Colonic mucosa (tissue), 4 donors: ENCODE measurements around the gene COLQ. TPM values are rescaled to one million over a fixed set of nuclear protein-coding genes. Genes with fewer than 3 reads are reported as not detected.

ENCODE experiments used
- DNase-seq: peaks from one replicate; pipeline ENCODE4 v3.0.0-alpha.2; 2020
- H3K27ac ChIP-seq: fragments of 200-600 bp; one replicate; pipeline ENCODE4 v1.8.0; 2021
- H3K27me3 ChIP-seq: fragments of 200-600 bp; one replicate; pipeline ENCODE4 v1.8.0; 2021
- H3K36me3 ChIP-seq: fragments of 200-600 bp; one replicate; pipeline ENCODE4 v1.8.0; 2021
- H3K4me1 ChIP-seq: fragments of 200-600 bp; one replicate; pipeline ENCODE4 v1.8.0; 2021; ENCODE audit warnings: mild to moderate bottlenecking
- H3K4me3 ChIP-seq: fragments of 200-600 bp; one replicate; pipeline ENCODE4 v1.8.0; 2021
- H3K9ac ChIP-seq, 2 donors: one replicate each; pipeline ENCODE4 v1.7.0; 2013; ENCODE audit warnings: control low read depth in 2 of 2, low read depth in 2 of 2, low read length in 2 of 2
- H3K9me3 ChIP-seq: fragments of 200-600 bp; one replicate; pipeline ENCODE4 v1.8.0; 2021
- intact Hi-C: fragments of 100-400 bp; cut with DNase I; formaldehyde crosslinking; loops from one replicate; pipeline ENCODE4 v1.14.1; 2022
- total RNA-seq, 2 donors: library from RNA; stranded (reverse); fragmentation: NEBNext Ultra II Directional in 1 of 2; extraction: Animal tissue kit (Norgen Biotek cat#: 25700) in 1 of 2; gene quantifications; one replicate each; pipeline ENCODE4 v1.2.1, GENCODE V29; 2021
- TF ChIP-seq, protein P1 (sequence below): fragments of 200-600 bp; IDR thresholded peaks from one replicate; pipeline ENCODE4 v1.8.0; 2022; ENCODE audit warnings: antibody characterized with exemption, mild to moderate bottlenecking
- donor health status: healthy.
- donor health status: DM: no; HTN: no; CAD: no.
- donor health status: DM: no; HTN: no; CAD: no.

COLQ gene
- total RNA-seq, 2 donors from 2014 or later, result 0.79 to 0.85 TPM

- no peak for DNase-seq
Measured at GRCh38 chr3:15556512-15556911, 35.0 kb upstream of the COLQ start.

DNA sequence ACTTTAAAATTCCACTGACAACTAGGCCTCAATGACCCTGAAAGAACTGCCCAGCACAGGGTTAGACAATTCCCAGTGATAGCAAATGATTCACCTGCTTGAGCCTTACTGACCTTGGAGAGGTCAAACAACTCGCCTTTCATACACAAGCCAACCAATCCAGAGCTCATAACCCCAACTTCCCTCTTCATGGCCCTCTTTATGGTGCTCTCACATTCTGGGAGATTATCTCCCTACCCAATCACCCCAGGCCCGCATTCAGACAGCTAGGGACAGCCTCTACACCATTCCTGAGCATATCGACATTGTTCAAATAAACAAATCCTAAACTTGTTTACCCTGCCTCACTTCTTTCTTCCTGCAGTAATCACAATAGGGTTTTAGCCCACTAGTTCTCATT is 32.2 kb upstream of the COLQ start:
- no peak for DNase-seq
- no peaks in the 10 kb centered on the region for H3K36me3 ChIP-seq
- H3K4me3 ChIP-seq, result no peak overlapping the region
- peaks cover 3% of the 10 kb centered on the region for H3K4me1 ChIP-seq
- H3K9me3 ChIP-seq, result no peaks in the 10 kb centered on the region
- TF ChIP-seq, protein P1, sequence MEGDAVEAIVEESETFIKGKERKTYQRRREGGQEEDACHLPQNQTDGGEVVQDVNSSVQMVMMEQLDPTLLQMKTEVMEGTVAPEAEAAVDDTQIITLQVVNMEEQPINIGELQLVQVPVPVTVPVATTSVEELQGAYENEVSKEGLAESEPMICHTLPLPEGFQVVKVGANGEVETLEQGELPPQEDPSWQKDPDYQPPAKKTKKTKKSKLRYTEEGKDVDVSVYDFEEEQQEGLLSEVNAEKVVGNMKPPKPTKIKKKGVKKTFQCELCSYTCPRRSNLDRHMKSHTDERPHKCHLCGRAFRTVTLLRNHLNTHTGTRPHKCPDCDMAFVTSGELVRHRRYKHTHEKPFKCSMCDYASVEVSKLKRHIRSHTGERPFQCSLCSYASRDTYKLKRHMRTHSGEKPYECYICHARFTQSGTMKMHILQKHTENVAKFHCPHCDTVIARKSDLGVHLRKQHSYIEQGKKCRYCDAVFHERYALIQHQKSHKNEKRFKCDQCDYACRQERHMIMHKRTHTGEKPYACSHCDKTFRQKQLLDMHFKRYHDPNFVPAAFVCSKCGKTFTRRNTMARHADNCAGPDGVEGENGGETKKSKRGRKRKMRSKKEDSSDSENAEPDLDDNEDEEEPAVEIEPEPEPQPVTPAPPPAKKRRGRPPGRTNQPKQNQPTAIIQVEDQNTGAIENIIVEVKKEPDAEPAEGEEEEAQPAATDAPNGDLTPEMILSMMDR, result no peak
- H3K27me3 ChIP-seq, result no peaks in the 10 kb centered on the region
- intact Hi-C loops, result loop anchor here (10.0 kb wide), 1 partner anchor 119 kb away; no protein-coding TSS in a partner anchor
- H3K27ac ChIP-seq, result no peak overlapping the region
- no peak overlapping the region for H3K9ac ChIP-seq

More at GRCh38 chr3:15556512-15556911, 35.0 kb upstream of the COLQ start:
- Histone ChIP-seq H3K36me3 (no peaks in the 10 kb centered on the region), H3K9me3 (no peaks in the 10 kb centered on the region), H3K4me1 (peaks cover 3% of the 10 kb centered on the region), H3K27me3 (no peaks in the 10 kb centered on the region), H3K4me3 (no peak overlapping the region), H3K27ac (no peak overlapping the region), H3K9ac (no peak overlapping the region)
- intact Hi-C loops, result loop anchor here (10.0 kb wide), 1 partner anchor 122 kb away; no protein-coding TSS in a partner anchor
- TF ChIP-seq, protein P1, result no peak

GRCh38 chr3:15551902-15552301 is 30.4 kb upstream of the COLQ start:
- Histone ChIP-seq H3K4me1 (no peaks in the 10 kb centered on the region), H3K9ac (no peak overlapping the region), H3K27ac (no peak overlapping the region), H3K9me3 (no peaks in the 10 kb centered on the region), H3K4me3 (no peak overlapping the region), H3K36me3 (no peaks in the 10 kb centered on the region), H3K27me3 (no peaks in the 10 kb centered on the region)
- intact Hi-C loops, result loop anchor here (10.0 kb wide), 1 partner anchor 117 kb away; no protein-coding TSS in a partner anchor
- TF ChIP-seq, protein P1, result no peak
- no peak for DNase-seq

DNA sequence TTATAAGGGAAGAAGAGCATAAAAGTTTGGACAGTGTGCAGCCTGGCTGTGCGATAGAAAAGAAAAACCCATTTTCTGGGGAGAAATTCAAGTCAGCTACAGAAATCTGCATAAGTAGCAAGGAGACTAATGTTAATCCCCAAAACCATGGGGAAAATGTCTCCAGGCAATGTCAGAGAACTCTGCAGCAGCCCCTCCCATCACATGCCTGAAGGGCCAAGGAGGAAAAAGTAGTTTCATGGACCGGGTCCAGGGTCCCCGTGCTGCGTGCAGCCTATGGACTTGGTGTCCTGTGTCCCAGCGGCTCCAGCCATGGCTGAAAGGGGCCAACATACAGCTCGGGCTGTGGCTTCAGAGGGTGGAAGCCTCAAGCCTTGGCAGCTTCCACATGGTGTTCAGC is 28.3 kb upstream of the COLQ start:
- intact Hi-C loops, result loop anchor here (10.0 kb wide), 1 partner anchor 115 kb away; no protein-coding TSS in a partner anchor
- Histone ChIP-seq H3K27me3 (no peaks in the 10 kb centered on the region), H3K36me3 (no peaks in the 10 kb centered on the region), H3K4me1 (no peaks in the 10 kb centered on the region), H3K4me3 (no peak overlapping the region), H3K9me3 (no peaks in the 10 kb centered on the region), H3K27ac (no peak overlapping the region), H3K9ac (no peak overlapping the region)
- DNase-seq, result no peak
- TF ChIP-seq, protein P1, result no peak

- Histone ChIP-seq H3K4me1 (no peaks in the 10 kb centered on the region), H3K27me3 (no peaks in the 10 kb centered on the region), H3K9ac (no peak overlapping the region), H3K9me3 (no peaks in the 10 kb centered on the region), H3K4me3 (no peak overlapping the region), H3K27ac (no peak overlapping the region), H3K36me3 (no peaks in the 10 kb centered on the region)
- intact Hi-C loops, result no loop called here
- DNase-seq, result no peak
- TF ChIP-seq, protein P1, result no peak
Measured at GRCh38 chr3:15542614-15543013, 21.1 kb upstream of the COLQ start.
